HG02642 (cell line): ENCODE measurements around the gene ARHGAP22.

ENCODE experiments used
- ATAC-seq: cut with Tn5 transposase; IDR thresholded peaks from one replicate; pipeline ENCODE4 v1.9.1; 2021; ENCODE audit warnings: mild to moderate bottlenecking; ENCODE audit not compliant: unreplicated experiment, poor library complexity

The ARHGAP22 gene

GRCh38 chr10:48412933-48413332, 191.9 kb downstream of the ARHGAP22 start:
- no peak for ATAC-seq

DNA sequence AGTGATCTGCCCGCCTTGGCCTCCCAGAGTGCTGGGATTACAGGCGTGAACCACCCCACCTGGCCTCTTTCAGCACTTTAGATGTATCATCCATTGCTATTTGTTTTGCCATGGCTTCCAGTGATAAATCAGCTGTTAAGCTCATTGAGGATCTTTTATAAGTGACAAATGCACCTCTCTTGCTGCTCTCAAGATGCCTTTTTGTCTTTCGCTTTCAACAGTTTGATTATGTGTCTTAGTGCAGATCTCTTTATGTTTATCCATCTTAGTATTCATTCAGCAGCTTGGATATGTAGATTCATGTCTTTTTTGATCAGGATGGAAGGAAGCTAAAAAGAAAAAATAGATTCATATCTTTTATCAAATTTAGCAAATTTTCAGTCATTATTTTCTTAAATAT, 192.8 kb downstream of the ARHGAP22 start:
- ATAC-seq, result no peak

GRCh38 chr10:48411510-48411909, 193.4 kb downstream of the ARHGAP22 start:
- no peak for ATAC-seq

GRCh38 chr10:48410503-48410902, 194.4 kb downstream of the ARHGAP22 start:
- no peak for ATAC-seq

- no peak for ATAC-seq
Observed at GRCh38 chr10:48406658-48407057, 198.2 kb downstream of the ARHGAP22 start.

DNA sequence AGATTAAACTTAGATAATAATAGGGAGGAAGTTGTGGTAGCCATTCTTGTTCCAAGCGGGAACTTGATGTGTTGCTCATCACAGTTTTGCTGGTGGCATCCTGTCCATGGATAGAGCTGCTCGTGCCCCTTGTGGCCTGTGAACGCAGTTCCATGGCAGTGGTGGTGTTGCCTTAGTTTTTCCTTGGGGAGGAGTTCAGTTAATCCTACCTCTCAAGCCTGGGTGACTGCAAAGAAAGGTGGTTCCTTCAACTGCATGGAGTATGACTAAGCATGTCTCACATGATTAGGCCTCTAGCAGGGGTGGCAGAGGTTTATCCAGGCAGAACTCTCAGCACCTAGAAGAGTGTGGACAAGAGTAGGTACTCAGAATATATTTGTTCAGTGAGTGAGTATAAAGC, 198.7 kb downstream of the ARHGAP22 start:
- no peak for ATAC-seq

GRCh38 chr10:48404646-48405045, 200.2 kb downstream of the ARHGAP22 start:
- no peak for ATAC-seq

DNA sequence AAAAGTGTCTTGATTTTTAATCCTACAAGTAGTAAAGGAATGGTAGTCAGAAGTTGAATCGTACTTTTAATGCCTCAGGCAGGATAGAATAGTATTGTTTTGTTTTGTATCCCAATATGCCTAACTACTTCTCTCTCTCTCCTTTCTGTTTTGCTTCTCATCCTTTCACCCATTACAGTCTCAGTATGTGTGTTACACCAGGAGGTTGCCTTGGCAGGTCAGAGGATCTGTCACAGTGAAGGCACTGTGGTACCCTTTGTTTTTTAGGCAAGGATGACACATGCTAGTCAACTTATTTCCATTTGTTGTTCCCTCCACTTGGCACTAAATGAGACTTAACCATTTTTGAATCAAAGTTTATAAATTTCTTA, 204.0 kb downstream of the ARHGAP22 start:
- no peak for ATAC-seq

DNA sequence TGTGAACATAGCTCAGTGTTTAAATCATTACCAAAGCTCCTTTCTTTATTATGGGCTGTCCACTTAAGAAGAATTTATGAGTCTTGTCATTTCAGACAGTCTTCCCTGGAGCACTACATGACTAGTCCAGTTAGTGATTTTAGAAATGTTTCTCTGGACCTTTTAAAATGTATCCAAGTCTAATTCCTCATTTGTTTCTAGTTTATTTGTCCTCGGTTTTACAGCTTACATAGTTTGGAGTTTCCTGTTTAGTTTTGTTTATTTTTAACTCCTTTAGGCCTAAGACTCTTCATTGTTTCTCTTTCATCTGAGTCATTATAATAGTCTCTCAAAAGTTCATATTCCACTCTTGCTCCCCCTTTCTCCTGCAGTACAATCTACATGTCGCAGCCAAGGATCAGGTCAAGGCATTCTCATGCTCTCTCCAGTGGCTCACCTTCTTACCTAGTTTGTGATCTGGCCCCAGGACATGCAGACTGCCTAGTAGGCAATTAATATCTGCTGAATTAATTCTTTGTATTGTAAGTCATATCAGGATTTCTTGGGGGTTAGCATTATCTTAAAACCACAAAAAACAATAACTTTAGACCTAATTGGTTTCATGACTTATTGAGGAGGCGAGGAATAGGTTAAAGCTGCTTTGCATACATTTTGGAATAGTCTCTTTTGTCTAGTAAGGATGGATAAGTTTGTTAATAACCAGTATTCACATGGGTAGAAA, 204.6 kb downstream of the ARHGAP22 start:
- no peak for ATAC-seq

GRCh38 chr10:48399551-48399950, 205.3 kb downstream of the ARHGAP22 start:
- no peak for ATAC-seq

DNA sequence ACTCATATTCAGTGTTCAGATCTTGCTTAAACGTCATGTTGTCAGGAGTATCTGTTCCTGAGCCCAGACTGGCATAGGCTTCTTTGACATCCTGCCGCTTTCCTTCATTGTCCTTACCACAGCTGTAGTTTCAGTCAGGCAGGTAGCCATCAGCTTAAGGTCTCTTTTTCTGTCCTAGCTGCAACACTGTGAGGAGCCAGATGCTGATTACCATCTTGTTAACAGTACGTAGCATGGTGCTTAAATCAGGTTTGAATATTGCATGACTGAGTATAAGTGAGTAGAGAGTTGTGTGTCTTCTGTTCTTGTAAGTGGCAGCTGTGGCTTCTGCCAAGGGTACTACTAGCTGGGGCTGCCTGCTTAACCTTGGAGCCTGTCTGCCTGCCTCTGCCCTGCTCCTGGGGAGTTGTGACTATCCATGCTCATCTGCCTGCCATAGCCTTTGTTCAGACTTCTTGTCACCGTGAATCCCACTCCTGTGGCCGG, 205.8 kb downstream of the ARHGAP22 start:
- ATAC-seq, result no peak

DNA sequence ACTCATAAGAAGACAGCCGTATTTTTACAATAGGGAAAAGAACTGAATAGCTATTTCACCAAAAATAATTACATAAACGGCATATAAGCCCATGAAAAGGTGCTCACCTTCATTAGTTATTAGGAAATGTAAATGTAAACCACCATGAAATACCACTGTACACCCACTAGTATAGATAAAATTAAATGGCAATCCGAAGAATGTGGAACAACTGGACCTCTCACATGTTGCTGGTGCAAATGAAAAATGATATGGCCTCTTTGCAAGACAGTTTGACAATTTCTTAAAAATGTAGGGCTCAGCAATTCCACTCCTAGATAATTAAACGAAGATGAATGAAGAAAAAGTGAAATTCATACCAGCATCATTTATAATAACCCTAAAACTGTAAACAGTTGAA, 206.6 kb downstream of the ARHGAP22 start:
- ATAC-seq, result no peak
